GM12865 (cell line): ENCODE data around the gene CTNNBL1.

Source experiments
- DNase-seq: peaks from one replicate; pipeline ENCODE4 v3.0.0; 2010; ENCODE audit warnings: low read depth
- H3K4me3 ChIP-seq: 2 replicates; pipeline ENCODE4 v1.5.1; 2011; ENCODE audit warnings: mild to moderate bottlenecking, low read depth, low read length, control low read depth
- CTCF ChIP-seq: IDR thresholded peaks from 2 replicates; pipeline ENCODE4 v1.5.1; 2011; ENCODE audit warnings: low read length, control low read depth, low read depth, inconsistent platforms; ENCODE audit not compliant: insufficient read depth; ENCODE audit errors: missing control alignments

CTNNBL1 gene

GRCh38 chr20:37775200-37775599, 81.4 kb downstream of the CTNNBL1 start:
- DNase-seq = no peak

GRCh38 chr20:37776049-37776448, 82.2 kb downstream of the CTNNBL1 start:
- DNase-seq = no peak
- TF ChIP-seq CTCF = no peak
- no peak overlapping the region for H3K4me3 ChIP-seq

More at GRCh38 chr20:37775200-37775599, 81.4 kb downstream of the CTNNBL1 start:
- no peak for TF ChIP-seq CTCF
- H3K4me3 ChIP-seq = no peak overlapping the region

- DNase-seq = no peak
- H3K4me3 ChIP-seq = no peak overlapping the region
- TF ChIP-seq CTCF = no peak
Measured at GRCh38 chr20:37776526-37776925, 82.7 kb downstream of the CTNNBL1 start.

- DNase-seq = no peak
- TF ChIP-seq CTCF = no peak
Measured at GRCh38 chr20:37777012-37777950, 83.5 kb downstream of the CTNNBL1 start.

GRCh38 chr20:37777988-37778659, 84.3 kb downstream of the CTNNBL1 start:
- DNase-seq = no peak
- H3K4me3 ChIP-seq = no peak overlapping the region
- TF ChIP-seq CTCF = no peak

More at GRCh38 chr20:37777012-37777950, 83.5 kb downstream of the CTNNBL1 start:
- no peak overlapping the region for H3K4me3 ChIP-seq

- TF ChIP-seq CTCF = no peak
- no peak overlapping the region for H3K4me3 ChIP-seq
- DNase-seq = peak; percentile 9
Measured at GRCh38 chr20:37781626-37782025, 87.8 kb downstream of the CTNNBL1 start.
